ENCODE results near the gene ANKH.

- TF ChIP-seq POLR2AphosphoS5 (IDR thresholded peaks at IDR 0.05; ENCODE audit: borderline replicate concordance, low read depth, low read length) (no peak), EZH2 (IDR thresholded peaks at IDR 0.05) (no peak)
Observed at GRCh38 chr5:14671414-14671813, 200.2 kb downstream of the ANKH start.

Data from SK-N-MC (cell line).